ENCODE data around the gene CDK2AP2. TPM values are rescaled to one million over a fixed set of nuclear protein-coding genes. Genes with fewer than 3 reads are reported as not detected.

Gene CDK2AP2
- total and polyA plus RNA-seq, 9 of the 15 experiments (the other 6 are each of a cell fraction or from before 2014, with no cell fraction given), result 4.4 to 47.4 (median 21.7) TPM

- peak; percentile 56; the same call in 1 of the 2 replicates for TF ChIP-seq NKRF (IDR thresholded peaks at IDR 0.05; ENCODE audit: borderline replicate concordance)
- TF ChIP-seq DPF2 (IDR thresholded peaks at IDR 0.05), result no peak
- no peak for TF ChIP-seq PHF20 (IDR thresholded peaks at IDR 0.05; ENCODE audit: partially characterized antibody)
- peak; percentile 61 for TF ChIP-seq KDM5B (IDR thresholded peaks at IDR 0.05; ENCODE audit: insufficient replicate concordance, low read depth, low read length)
- no peak for TF ChIP-seq CHD2 (IDR thresholded peaks at IDR 0.05; ENCODE audit: low read depth, low read length)
- 0 out of 2 replicates have a peak, but pooled peaks have one; percentile 35 for TF ChIP-seq HDAC2 (IDR thresholded peaks at IDR 0.05)
- TF ChIP-seq KLF10 (CRISPR knock-in tag; IDR thresholded peaks at IDR 0.05), result no peak
- no peak for TF ChIP-seq PRPF4 (IDR thresholded peaks at IDR 0.05; ENCODE audit: insufficient read depth, low read depth, low read length, poor library complexity, severe bottlenecking)
- peak in 1 of 2 experiments; percentile 65; a peak in 2 of 4 replicates for TF ChIP-seq HDAC1 (IDR thresholded peaks at IDR 0.05)
- no peak for TF ChIP-seq DNMT1 (IDR thresholded peaks at IDR 0.05)
- no peak for TF ChIP-seq POLR2H (tag; IDR thresholded peaks at IDR 0.05; ENCODE audit: low read depth)
- TF ChIP-seq CUX1 (CRISPR knock-in tag; IDR thresholded peaks at IDR 0.05), result no peak
- TF ChIP-seq ZNF280A (IDR thresholded peaks at IDR 0.05; ENCODE audit: low read depth, partially characterized antibody), result no peak
- no peak for TF ChIP-seq CTCFL (IDR thresholded peaks at IDR 0.05; ENCODE audit: borderline replicate concordance, insufficient read depth, low read depth, low read length, poor library complexity, severe bottlenecking)
- TF ChIP-seq TGIF2 (CRISPR knock-in tag; IDR thresholded peaks at IDR 0.05), result no peak
Measured at GRCh38 chr11:67504005-67504949, 3.7 kb downstream of the CDK2AP2 start (continued).
